ENCODE measurements around the gene RNF121. TPM values are rescaled to one million over a fixed set of nuclear protein-coding genes. Genes with fewer than 3 reads are reported as not detected.

RNF121 gene
- total and polyA plus RNA-seq, 12 donors = 13.3 to 49.3 (median 31.3) TPM

GRCh38 chr11:71913756-71914526 lies 14.9 kb upstream of the RNF121 start:
- H3K27ac ChIP-seq = no peak overlapping the region
- no peaks in the 10 kb centered on the region for H3K27me3 ChIP-seq
- H3K36me3 ChIP-seq (replicated peaks in 1 of 2) = peaks cover 0 to 33% of the 10 kb centered on the region in 2 donors
- WGBS, 4 donors = 93 to 98% (median 94%) methylated on average over 5 of the region's 5 CpGs
- no peaks in the 10 kb centered on the region for H3K9me3 ChIP-seq (replicated peaks in 1 of 3)
- no peak for TF ChIP-seq POLR2A (IDR thresholded peaks at IDR 0.05)
- TF ChIP-seq, protein P1, sequence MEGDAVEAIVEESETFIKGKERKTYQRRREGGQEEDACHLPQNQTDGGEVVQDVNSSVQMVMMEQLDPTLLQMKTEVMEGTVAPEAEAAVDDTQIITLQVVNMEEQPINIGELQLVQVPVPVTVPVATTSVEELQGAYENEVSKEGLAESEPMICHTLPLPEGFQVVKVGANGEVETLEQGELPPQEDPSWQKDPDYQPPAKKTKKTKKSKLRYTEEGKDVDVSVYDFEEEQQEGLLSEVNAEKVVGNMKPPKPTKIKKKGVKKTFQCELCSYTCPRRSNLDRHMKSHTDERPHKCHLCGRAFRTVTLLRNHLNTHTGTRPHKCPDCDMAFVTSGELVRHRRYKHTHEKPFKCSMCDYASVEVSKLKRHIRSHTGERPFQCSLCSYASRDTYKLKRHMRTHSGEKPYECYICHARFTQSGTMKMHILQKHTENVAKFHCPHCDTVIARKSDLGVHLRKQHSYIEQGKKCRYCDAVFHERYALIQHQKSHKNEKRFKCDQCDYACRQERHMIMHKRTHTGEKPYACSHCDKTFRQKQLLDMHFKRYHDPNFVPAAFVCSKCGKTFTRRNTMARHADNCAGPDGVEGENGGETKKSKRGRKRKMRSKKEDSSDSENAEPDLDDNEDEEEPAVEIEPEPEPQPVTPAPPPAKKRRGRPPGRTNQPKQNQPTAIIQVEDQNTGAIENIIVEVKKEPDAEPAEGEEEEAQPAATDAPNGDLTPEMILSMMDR (IDR thresholded peaks at IDR 0.05) = no peak
- no peak for DNase-seq
- H3K4me1 ChIP-seq (replicated peaks in 1 of 2) = no peaks in the 10 kb centered on the region
- intact Hi-C loops (cut with DNase I) = no loop called here
- no peak overlapping the region for H3K4me3 ChIP-seq

- 89 to 97% (median 95%) methylated on average over 4 to 7 of the region's 7 CpGs for WGBS, 4 donors
- intact Hi-C loops (cut with DNase I) = no loop called here
- H3K9me3 ChIP-seq (replicated peaks in 1 of 3) = no peaks in the 10 kb centered on the region
Measured at GRCh38 chr11:71914617-71915189, 14.1 kb upstream of the RNF121 start.

DNA sequence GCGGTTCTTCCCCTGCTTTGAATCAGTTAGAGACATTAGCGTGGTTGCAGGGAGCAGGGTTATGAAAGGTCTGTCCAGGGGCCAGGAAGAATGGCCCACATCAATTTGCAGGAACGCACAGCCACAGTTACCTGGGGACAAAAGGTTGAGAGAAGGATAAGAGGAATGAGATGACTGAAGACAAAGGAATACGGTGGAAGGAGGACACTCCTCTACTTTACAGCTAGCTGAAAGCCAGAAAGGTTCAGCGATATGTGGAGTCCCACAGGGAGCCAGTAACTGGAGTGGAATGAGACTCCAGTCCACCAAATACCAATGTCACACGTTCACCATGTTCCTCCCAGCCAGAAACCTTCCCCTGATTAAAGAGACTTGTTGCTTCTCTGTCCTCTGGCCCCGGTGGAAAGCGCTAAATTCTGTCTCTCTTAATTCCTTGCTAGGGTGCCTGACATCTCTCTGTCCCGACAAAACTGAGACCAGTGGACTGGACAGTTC lies 11.2 kb upstream of the RNF121 start:
- H3K4me1 ChIP-seq (replicated peaks in 1 of 2) = no peaks in the 10 kb centered on the region
- H3K27ac ChIP-seq = no peak overlapping the region
- no peak overlapping the region for H3K4me3 ChIP-seq
- TF ChIP-seq, protein P1 (IDR thresholded peaks at IDR 0.05) = no peak
- TF ChIP-seq POLR2A (IDR thresholded peaks at IDR 0.05) = no peak
- no peak for DNase-seq
- intact Hi-C loops (cut with DNase I) = no loop called here
- H3K27me3 ChIP-seq = no peaks in the 10 kb centered on the region
- no peaks in the 10 kb centered on the region for H3K9me3 ChIP-seq (replicated peaks in 1 of 3)
- WGBS, 4 donors = 91 to 95% (median 93%) methylated on average over 9 of the region's 9 CpGs
- H3K36me3 ChIP-seq (replicated peaks in 1 of 2) = peaks cover 0 to 37% of the 10 kb centered on the region in 2 donors

More at GRCh38 chr11:71914617-71915189, 14.1 kb upstream of the RNF121 start:
- no peak overlapping the region for H3K27ac ChIP-seq
- TF ChIP-seq, protein P1 (IDR thresholded peaks at IDR 0.05) = no peak
- TF ChIP-seq POLR2A (IDR thresholded peaks at IDR 0.05) = no peak
- no peaks in the 10 kb centered on the region for H3K27me3 ChIP-seq
- peaks cover 0 to 33% of the 10 kb centered on the region in 2 donors for H3K36me3 ChIP-seq (replicated peaks in 1 of 2)
- no peak overlapping the region for H3K4me3 ChIP-seq
- no peaks in the 10 kb centered on the region for H3K4me1 ChIP-seq (replicated peaks in 1 of 2)
- no peak for DNase-seq
